Central memory CD4-positive, alpha-beta T cell (primary cell): ENCODE results near the gene FRY.
"Not testable (repeated sequence)": the region's sequence is repeated elsewhere in the genome, so short reads cannot be mapped to it uniquely, and the experiment has no call there.

Source experiments
- DNase-seq: peaks from one replicate; pipeline ENCODE4 v3.0.0; 2022
- total RNA-seq, 3 experiments: gene quantifications; one replicate each; lab custom pipeline; 2026; lab: John Stamatoyannopoulos, UW

The FRY gene
- total RNA-seq, result 0.81 to 21.8 (median 20.5) reads per million in 3 experiments

DNA sequence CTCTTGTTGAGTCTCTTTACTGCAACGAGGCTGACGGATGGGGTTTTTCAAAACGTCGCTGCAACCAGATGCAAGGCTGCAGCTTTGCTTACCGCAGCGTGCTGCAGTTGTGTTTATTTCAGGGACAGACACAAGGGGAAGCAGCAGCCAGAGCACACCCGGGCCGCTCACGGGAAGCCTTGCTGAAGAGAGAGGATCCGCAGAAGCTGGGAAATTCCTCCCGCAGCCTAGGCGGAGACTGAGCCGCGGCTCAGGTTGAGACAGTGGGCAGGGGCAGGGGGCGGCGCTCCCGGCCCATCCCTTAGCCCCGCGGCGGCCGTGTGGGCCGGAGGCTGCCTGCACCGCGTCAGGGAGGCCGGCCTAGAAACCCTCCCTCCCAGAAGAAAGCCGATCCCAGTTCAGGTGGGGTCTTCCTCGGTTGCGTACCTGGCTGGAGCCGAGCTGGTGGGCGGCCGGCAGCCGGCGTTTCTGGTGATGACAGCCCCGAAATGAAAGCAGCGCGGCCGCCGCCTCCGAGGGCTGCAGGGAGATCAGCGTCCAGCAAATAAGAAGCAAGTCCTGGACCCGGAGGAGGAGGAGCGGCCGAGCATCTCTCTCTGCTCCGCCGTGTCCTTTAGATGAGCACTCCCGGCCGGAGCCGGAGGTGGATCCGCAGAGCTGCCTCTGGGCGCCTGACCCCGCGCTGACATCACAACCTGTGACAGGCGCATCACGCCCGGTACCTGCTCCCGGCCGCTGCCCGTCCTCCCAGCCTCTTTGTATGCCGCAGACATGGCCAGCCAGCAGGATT, at the start of gene FRY:
Gene FRY (plus strand): TSS at position 750 of the 790 bp plus-strand sequence. CDS start 22 bp downstream, at position 772.
- peak; percentile 43 for DNase-seq

DNA sequence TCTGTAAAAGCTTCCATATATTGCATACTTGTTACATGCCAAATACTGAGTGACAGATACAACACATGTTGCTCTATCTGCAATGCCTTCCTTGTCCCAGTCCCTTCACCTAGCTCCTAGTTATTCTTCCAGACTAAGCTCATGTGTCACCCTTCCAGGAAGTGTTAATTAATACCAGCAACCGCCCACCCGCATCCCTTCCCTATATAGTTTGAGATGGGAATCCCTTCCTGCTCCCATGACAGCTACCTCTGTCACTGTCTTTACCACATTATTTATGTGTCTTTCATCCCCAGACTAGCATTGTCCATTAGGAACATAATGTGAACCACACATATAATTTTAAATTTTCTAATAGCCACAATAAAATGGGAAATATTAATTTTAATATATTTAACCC, 49.5 kb upstream of the FRY start:
- no peak for DNase-seq

DNA sequence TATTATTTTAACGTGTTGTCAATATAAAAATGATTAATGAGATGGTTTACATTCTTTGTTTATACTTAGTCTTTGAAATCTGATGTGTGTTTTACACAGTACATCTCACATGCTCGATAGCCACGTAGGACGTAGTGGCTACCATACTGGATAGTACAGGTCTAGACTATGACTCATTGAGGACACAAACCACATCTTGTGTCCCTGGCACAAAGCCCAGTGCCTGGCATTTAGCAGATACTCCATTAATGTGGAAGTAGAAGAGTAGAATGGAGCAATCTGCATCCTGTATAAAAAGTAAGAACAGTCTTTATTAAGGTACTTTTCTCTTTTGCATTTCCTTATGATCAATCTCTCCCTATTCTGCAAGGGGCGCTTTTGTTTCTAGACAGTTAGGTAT, 49.0 kb upstream of the FRY start:
- DNase-seq, result no peak

DNA sequence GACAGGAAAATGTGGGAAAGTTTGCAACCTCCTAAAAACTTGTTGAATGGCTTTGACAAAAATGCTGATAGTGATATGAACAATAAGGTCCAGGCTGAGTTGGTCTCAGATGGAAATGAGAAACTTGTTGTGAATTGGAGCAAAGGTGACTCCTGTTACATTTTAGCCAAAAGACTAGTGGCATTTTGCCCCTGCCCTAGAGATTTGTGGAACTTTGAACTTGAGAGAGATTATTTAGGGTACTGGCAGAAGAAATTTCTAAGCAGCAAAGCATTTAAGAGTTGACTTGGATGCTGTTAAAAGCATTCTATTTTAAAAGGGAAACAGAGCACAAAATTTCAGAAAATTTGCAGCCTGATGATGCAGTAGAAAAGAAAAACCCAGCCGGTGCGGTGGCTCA, 47.9 kb upstream of the FRY start:
- not testable (repeated sequence) for DNase-seq

DNA sequence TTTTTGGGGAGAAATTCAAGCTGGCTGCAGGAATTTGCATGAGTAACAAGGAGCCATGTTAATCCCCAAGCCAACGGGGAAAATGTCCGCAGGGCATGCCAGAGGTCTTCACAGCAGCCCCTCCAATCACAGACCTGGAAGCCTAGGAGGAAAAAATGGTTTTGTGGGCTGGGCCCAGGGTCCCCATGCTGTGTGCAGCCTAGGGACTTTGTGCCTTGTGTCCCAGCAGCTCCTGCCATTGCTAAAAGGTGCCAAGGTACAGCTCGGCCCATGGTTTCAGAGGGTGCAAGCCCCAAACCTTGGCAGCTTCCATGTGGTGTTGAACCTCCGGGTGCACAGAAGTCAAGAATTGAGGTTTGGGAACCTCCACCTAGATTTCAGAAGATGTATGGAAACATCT, 47.2 kb upstream of the FRY start:
- DNase-seq, result not testable (repeated sequence)

DNA sequence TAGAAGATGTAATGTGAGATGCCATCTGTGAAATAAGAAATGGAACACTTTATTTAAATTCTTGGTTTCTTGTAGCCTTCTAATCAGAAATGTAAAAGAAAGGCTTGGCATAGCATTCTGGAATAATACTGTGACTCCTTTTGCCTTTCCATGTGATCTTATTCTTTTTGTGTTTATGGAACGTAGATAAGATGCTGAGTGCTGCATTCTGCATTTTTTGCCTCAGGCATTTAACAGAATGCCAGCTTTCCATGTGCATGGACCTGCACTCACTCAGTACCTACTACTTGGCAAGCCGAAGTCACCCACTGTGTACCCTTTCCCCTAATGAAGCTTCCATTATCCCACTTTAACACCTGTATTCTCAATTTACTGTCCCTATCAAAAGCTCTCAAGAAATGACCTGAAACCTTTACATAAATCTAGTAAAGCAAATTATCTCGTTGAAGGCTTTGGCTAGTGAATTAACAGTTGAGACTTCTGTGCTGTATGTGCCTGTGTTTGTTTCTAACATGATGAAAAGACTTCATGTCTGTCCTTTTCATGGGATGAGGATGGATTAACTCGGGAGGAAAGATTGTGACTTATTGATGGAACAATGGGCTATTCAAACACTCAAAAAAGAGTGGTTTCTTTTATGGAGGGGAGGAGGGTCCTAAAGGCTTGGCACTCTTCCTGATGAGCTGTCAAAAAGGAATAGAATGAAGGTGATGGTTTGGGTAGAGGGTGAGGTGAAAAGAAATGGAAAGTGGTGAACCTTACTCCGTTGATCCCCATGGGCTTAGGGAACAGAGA, 44.7 kb upstream of the FRY start:
- DNase-seq, result no peak

DNA sequence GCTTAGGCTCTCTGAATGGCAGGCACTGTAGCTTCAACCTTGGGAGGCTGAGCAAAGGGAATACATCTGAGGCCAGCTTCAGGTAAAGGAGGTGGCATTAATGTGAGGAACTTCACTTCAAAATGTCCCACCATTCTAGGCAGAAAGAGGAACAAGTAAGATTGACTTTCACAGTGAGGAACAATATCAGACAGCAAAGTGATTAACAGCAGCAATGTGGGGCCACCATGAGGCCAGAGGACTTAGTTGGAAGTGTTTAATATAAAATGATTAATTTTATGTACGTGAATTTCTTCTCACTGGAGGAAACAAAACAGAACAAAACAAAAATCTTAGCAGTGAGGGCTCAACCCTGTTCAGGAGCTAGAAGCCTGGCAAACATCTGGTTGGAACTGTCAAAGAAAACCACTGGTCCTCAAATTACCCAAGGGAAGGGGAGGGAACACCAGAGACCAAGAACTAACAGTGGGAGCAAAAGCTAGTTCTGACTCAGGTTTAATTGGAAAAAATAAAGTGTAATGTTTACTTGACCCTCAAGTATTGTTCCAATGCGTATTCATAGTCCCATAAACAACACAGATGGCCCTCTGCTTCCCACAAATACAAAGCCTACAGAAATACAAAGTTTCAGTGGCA, 43.9 kb upstream of the FRY start:
- DNase-seq, result no peak

DNA sequence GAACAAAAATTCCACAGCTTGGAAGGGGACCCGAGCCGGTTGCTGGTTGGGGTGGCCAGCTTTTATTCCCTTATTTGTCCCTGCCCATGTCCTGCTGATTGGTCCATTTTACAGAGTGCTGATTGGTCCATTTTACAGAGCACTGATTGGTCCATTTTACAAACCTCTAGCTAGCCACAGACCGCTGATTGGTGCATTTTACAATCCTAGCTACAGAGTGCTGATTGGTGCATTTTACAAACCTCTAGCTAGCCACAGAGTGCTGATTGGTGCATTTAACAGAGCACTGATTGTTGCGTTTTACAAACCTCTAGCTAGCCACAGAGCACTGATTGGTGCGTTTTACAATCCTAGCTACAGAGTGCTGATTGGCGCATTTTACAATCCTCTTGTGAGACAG, 37.2 kb upstream of the FRY start:
- DNase-seq, result not testable (repeated sequence)

DNA sequence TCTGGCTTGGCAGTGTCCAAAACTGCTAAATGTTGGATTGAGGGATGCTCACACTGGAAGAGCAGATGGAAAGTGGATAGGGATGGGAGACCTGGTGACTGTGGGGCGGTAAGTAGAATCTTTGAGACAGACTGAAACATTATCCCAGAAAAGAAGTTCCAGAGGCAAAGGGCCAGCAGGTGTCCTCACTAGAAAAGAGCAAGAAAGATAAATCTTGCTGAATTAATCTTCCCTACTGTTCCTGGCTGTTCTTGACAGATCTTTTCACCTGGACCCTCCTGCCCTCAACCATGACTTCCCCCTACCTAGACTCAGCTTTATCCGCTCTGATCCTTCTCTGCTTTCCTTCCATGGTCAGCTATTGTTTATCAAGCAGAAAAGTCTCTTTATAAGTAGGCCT, 35.0 kb upstream of the FRY start:
- DNase-seq, result no peak

DNA sequence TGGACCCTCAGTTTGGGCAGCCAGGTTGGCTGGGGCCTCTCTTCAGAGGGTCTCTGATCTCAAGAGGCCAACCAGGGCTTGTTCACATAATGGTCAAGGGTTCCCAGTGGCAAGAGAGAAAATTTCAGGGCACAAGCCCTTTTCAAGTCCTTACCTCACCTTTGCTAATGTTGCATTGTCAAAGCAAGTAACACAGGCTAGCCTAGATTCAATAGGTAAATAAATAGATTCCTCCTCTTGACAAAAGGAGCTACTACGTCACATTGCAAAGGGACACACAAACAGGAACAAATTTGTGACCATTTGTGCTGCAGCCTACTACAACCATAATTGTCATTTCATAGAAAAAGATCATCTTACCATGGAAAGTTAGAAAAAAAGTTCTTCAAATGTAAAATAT, 33.9 kb upstream of the FRY start:
- no peak for DNase-seq

DNA sequence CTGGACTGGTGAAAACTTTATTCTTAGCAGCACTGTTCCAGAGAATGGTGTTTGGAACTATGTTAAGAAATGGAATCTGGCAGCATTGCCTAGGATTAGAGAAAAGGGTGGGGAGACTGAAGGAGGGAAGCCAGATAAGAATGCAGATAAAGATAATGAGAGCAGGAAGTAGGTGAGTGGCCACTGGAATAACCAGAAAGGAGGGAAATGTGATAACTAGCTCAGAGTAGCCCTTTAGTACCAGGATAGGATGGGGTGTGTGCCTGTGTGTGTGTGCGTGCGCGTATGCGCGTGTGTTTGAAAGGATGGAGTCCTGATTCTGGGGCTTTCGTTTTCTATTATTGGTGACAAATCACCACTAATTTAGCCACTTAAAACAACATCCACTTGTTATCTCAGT, 33.4 kb upstream of the FRY start:
- DNase-seq, result no peak

DNA sequence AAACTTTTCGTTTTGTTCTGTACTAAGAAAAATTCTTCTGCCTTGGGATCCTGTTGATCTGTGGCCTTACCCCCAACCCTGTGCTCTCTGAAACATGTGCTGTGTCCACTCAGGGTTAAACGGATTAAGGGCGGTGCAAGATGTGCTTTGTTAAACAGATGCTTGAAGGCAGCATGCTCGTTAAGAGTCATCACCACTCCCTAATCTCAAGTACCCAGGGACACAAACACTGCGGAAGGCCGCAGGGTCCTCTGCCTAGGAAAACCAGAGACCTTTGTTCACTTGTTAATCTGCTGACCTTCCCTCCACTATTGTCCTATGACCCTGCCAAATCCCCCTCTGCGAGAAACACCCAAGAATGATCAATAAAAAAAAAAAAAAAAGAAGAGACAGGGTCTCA, 30.8 kb upstream of the FRY start:
- not testable (repeated sequence) for DNase-seq

DNA sequence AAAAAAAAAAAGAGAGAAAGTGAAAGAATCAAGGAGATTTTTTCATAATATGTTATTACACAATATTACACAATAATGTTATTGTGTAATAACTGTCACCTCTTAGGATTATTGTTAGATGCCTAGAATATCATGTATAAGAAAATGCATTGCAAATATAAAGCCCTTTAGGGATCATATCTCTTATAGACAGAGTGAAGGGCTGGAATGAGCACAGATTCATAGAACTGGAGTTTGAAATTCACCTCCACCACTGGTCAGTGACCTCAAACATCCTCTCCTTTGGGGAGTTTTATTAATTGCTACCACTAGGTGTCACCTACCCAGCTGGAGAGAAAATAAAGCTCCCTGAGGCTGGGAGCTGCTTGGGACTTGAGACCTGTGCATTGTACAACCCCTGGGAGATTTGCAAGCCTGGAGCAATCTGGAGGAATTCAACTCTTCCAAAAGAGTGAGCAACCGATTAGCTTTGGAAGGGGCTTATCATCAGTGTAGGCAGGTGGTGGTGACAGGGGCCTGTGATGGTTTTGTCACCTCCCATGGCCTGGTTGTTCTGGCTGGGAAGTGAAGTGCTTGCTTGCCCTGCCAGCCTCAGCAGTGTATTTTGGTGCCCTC, 30.3 kb upstream of the FRY start:
- no peak for DNase-seq

DNA sequence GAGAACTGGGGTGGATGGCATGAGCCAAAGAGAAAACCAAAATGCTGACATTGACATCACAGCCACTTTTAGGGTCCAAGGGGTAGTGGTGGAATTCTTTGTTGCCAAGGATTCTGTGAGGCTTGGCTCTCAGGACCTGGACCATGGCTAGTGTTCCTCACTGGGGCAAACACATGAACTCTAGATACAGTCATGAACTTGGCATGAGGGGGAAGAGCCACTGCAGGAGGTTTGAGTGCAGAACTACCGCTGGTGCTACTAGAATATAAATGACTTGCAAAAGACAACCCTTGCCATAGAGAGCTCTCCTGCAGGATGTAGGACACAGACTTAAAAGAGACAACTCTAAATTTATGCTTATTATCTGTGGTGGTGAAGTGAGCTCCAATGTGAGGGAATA, 29.8 kb upstream of the FRY start:
- DNase-seq, result no peak

DNA sequence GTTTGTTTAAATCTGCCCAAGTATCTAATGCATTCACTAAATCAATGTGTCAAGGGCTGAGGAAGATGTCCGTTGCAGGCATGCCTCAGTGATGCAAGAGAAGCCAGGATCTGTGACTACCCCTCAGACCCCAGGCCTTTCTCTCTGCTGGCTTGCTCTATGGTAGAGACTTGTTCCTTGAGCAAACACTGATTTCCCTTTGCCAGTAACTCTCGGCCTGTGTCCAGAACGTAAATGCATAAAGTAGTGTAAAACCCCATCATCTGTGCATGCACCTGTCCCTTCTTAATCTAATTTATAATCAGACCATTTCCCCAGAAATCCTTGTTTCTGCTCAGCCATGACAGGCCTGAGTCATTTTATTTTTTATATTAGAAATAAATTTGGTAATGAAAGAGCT, 28.7 kb upstream of the FRY start:
- DNase-seq, result no peak

DNA sequence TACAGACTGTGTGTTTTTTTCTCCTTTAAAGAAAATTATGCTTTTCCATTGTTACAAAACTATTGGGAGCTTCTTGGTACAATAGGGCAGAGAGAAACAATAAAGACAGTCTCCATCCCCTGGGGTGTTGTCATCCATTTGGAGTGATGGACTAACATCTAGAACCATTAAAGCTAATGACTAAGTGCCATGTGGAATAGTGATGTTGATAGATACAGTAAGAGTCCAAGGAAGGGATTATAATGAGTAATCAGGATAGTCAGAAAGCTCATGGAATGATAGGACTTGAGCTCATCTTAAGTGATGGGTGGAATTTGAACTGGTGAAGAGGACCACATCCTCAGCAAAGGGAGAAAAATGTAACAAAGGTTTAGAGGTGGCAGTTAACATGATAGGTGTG, 24.1 kb upstream of the FRY start:
- DNase-seq, result no peak

DNA sequence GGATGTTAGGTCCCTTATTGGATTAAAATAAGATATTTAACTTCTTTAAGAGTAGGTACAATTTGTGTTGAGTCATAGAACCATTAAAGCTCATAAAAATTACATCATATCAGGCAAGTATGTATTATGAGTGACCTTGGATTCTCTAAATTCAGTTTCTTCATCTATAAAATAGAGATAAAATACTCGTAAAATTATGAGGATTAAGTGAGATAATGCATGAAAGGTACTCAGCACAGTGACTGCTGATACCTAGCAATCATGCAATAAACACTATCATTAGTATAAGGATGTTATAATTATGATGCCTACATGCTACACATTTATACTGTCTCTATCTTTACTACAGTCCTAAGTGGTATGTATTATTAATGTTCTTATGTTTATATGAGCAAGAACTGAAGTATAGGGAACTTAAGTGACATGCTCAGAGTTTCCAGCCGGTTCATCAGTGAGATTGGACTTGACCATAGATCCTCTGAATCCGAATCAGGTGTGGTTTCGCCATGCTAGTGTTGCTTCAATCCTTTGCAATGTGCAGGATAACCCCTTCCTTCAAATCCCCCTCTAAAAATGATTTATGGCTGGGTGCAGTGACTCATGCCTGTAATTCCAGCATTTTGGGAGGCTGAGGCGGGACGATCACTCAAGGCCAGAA, 22.9 kb upstream of the FRY start:
- no peak for DNase-seq

DNA sequence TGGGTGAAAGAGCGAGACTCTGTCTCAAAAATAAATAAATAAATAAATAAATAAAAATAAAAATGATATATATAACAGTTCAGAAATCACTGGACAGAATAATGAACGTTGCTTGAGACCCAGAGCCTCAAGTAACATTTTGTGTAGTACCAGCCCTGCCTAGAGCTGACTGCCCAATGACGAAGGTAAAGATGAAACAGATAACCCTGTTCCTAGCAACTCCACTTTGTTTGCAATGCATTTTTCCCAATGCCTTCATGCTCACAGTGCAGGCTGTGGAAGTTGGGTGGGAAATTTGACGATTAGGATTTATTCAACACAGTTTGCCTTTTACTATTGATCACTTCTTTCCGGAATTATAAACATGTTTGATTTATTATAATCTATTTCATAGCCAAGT, 22.2 kb upstream of the FRY start:
- no peak for DNase-seq

DNA sequence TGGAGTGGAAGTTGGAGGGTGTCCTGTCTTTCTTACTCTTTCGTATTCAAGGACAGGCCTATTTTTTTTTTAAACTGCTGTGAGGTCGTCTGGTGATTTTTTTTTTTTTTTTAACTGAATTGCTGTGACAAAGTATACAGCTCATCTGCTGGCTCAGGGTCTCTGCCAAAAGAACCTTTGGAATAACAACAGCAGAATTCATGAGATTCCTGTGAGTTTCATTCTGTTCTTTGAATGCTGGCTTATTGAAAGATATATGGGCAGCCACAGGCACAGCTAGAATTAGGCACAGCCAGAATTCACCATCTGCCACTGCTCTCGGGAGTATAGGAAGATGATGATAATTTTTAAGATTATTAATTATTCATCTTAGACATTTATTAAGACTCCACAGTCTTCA, 21.4 kb upstream of the FRY start:
- no peak for DNase-seq

DNA sequence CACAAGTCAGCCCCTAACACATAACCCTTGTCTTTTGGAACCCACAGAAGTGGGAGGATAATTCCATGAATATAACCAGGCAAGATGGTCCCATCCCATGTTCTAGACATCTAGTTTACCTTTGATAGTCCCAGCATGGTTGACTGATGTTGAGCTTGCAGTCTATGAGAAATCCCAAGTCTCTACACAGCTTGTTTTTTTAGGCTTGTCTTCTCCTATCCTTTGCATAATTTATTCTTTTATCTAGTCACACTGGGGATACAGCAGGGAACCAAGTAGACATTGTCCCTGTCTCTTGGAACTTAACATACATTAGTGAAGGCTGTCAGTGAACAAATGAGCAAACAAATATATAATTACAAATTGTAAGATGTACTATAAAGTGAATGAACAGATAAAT, 19.6 kb upstream of the FRY start:
- DNase-seq, result no peak

DNA sequence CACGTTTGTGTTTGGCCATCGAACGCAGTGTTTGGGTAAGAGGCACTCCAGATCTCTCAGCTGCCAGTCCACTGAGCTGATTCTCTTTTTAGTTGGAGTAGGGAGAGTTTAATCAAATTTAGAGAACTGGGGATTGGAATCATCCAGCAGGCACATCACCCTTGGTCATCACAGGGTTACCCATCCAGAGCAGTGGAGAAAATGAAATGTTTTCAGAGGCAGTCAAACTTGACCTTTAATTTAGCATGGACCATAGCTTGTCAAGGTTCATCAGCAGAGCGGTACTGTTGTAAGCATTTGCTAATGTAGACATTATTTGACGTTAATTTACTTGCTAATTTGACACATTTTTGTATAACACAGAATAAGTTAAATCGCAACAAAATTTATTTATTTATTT, 18.4 kb upstream of the FRY start:
- DNase-seq, result no peak

DNA sequence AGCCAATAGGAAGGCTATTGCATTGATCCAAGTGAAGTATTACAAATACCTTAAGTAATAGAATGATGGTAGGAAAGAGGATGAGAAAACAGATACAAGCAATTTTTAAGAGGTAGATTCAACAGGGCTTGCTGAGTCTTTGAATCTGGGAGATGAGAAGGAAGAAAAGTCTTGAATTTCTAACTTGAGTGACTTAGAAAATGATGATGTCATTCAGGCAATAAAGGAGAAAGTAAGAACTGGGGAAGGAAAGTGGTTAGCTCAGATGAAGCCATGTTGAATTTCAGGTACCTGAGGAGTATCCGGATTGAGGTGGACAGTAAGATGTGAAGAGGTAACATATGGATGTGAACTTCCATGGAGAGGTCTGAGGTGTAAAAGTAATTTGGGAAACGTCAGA, 15.5 kb upstream of the FRY start:
- no peak for DNase-seq

DNA sequence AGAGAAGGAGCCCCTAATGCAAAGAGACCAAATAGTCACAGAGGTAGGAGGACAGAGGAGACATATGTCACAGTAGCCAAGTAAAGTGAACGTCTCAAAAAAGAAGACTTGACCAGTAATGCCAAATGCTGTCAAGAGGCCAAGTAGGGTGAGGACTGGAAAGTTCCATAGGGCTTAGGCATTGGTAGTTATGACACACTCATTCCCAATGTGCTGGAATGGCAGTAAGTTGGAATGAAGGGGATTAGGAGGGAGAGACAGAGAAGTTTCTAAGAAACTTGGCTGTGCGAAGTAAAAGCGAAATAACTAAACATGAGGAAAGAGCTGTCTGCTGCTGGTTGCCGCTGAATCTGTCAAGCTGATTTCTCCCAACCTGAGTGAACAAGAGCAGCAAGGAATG, 14.9 kb upstream of the FRY start:
- no peak for DNase-seq
